GM21529 (cell line): ENCODE measurements around the gene PALS2.

Experiments used
- ATAC-seq: cut with Tn5 transposase; IDR thresholded peaks from one replicate; pipeline ENCODE4 v1.9.1; 2021; ENCODE audit not compliant: unreplicated experiment

The PALS2 gene

GRCh38 chr7:24582166-24582565, 8.9 kb downstream of the PALS2 start:
- ATAC-seq = no peak

- peak; percentile 65 for ATAC-seq
Measured at GRCh38 chr7:24587853-24588252, 14.6 kb downstream of the PALS2 start.

- no peak for ATAC-seq
Measured at GRCh38 chr7:24591152-24591551, 17.9 kb downstream of the PALS2 start.

- peak; percentile 64 for ATAC-seq
Measured at GRCh38 chr7:24595671-24596418, 22.6 kb downstream of the PALS2 start.

GRCh38 chr7:24597014-24597413, 23.8 kb downstream of the PALS2 start:
- peak; percentile 36 for ATAC-seq

GRCh38 chr7:24601600-24601999, 28.3 kb downstream of the PALS2 start:
- ATAC-seq = no peak

- no peak for ATAC-seq
Measured at GRCh38 chr7:24602860-24603456, 29.7 kb downstream of the PALS2 start.

GRCh38 chr7:24604630-24605029, 31.4 kb downstream of the PALS2 start:
- no peak for ATAC-seq

- ATAC-seq = no peak
Measured at GRCh38 chr7:24608504-24608903, 35.3 kb downstream of the PALS2 start.

- no peak for ATAC-seq
Measured at GRCh38 chr7:24609059-24609458, 35.8 kb downstream of the PALS2 start.

GRCh38 chr7:24609570-24609969, 36.3 kb downstream of the PALS2 start:
- no peak for ATAC-seq

GRCh38 chr7:24611130-24611529, 37.9 kb downstream of the PALS2 start:
- no peak for ATAC-seq

GRCh38 chr7:24617957-24618616, 44.8 kb downstream of the PALS2 start:
- ATAC-seq = no peak

- ATAC-seq = no peak
Measured at GRCh38 chr7:24619978-24620377, 46.7 kb downstream of the PALS2 start.

GRCh38 chr7:24622646-24623182, 49.5 kb downstream of the PALS2 start:
- no peak for ATAC-seq
